Bronchial epithelial cell (primary cell): ENCODE data around the gene DALRD3. TPM values are rescaled to one million over a fixed set of nuclear protein-coding genes. Genes with fewer than 3 reads are reported as not detected.

Experiments used
- DNase-seq: peaks from one replicate; pipeline ENCODE4 v3.0.0-alpha.2; 2010; ENCODE audit warnings: low read depth
- FAIRE-seq: peaks from 2 replicates; lab custom pipeline; 2011; peaks lifted over from hg19 to GRCh38; lab: Jason Lieb, UNC
- H3K27me3 ChIP-seq: 2 replicates; pipeline ENCODE4 v1.5.1; 2011; ENCODE audit warnings: low read length; ENCODE audit not compliant: control insufficient read depth, insufficient read depth
- H3K36me3 ChIP-seq: 2 replicates; pipeline ENCODE4 v1.5.1; 2011; ENCODE audit warnings: low read length; ENCODE audit not compliant: control insufficient read depth, insufficient read depth
- H3K4me3 ChIP-seq: 2 replicates; pipeline ENCODE4 v1.5.1; 2011; ENCODE audit warnings: mild to moderate bottlenecking, low read depth, low read length, control low read depth
- CTCF ChIP-seq: IDR thresholded peaks from 2 replicates; pipeline ENCODE4 v1.5.1; 2011; ENCODE audit warnings: mild to moderate bottlenecking, moderate library complexity, low read length, control low read depth, inconsistent platforms; ENCODE audit not compliant: insufficient read depth, severe bottlenecking
- total RNA-seq: library from RNA; depleted of rRNA; stranded (reverse); fragments of >200 nt; gene quantifications from 2 replicates; pipeline ENCODE4 v1.2.1, GENCODE V29; 2014

Gene DALRD3
- total RNA-seq, 1 donor from 2014 or later = 44.0 TPM

GRCh38 chr3:48984663-48985062 lies 33.7 kb downstream of the DALRD3 start:
- FAIRE-seq = no peak
- DNase-seq = peak; percentile 45
- peaks cover 17% of the 10 kb centered on the region for H3K36me3 ChIP-seq
- H3K4me3 ChIP-seq = no peak overlapping the region
- TF ChIP-seq CTCF = no peak
- no peaks in the 10 kb centered on the region for H3K27me3 ChIP-seq

- no peak overlapping the region for H3K4me3 ChIP-seq
- H3K27me3 ChIP-seq = no peaks in the 10 kb centered on the region
- H3K36me3 ChIP-seq = peaks cover 24% of the 10 kb centered on the region
- no peak for DNase-seq
- FAIRE-seq = no peak
- TF ChIP-seq CTCF = no peak
Measured at GRCh38 chr3:48983096-48983495, 35.3 kb downstream of the DALRD3 start.

- DNase-seq (no peak), FAIRE-seq (peak; percentile 13)
- Histone ChIP-seq H3K4me3 (no peak overlapping the region), H3K27me3 (no peaks in the 10 kb centered on the region), H3K36me3 (peaks cover 24% of the 10 kb centered on the region)
- no peak for TF ChIP-seq CTCF
Measured at GRCh38 chr3:48982686-48983085, 35.7 kb downstream of the DALRD3 start.

- Histone ChIP-seq H3K36me3 (peaks cover 24% of the 10 kb centered on the region), H3K4me3 (no peak overlapping the region), H3K27me3 (no peaks in the 10 kb centered on the region)
- no peak for FAIRE-seq
- no peak for DNase-seq
- no peak for TF ChIP-seq CTCF
Measured at GRCh38 chr3:48982016-48982415, 36.4 kb downstream of the DALRD3 start.

GRCh38 chr3:48980295-48980694 lies 38.1 kb downstream of the DALRD3 start:
- H3K36me3 ChIP-seq = peaks cover 27% of the 10 kb centered on the region
- no peak for TF ChIP-seq CTCF

GRCh38 chr3:48979451-48979850 lies 38.9 kb downstream of the DALRD3 start:
- no peak for FAIRE-seq
- H3K4me3 ChIP-seq = no peak overlapping the region
- TF ChIP-seq CTCF = no peak
- DNase-seq = no peak
- H3K27me3 ChIP-seq = no peaks in the 10 kb centered on the region
- H3K36me3 ChIP-seq = peaks cover 31% of the 10 kb centered on the region

More at GRCh38 chr3:48980295-48980694, 38.1 kb downstream of the DALRD3 start:
- no peak overlapping the region for H3K4me3 ChIP-seq
- no peaks in the 10 kb centered on the region for H3K27me3 ChIP-seq
- DNase-seq (no peak), FAIRE-seq (peak; percentile 91)
